ENCODE measurements around the gene CYB561D1. TPM values are rescaled to one million over a fixed set of nuclear protein-coding genes. Genes with fewer than 3 reads are reported as not detected.
"Not testable (repeated sequence)": the region's sequence is repeated elsewhere in the genome, so short reads cannot be mapped to it uniquely, and the experiment has no call there.

Gene CYB561D1
- total RNA-seq, 1 experiment from 2014 or later, result 7.1 TPM

DNA sequence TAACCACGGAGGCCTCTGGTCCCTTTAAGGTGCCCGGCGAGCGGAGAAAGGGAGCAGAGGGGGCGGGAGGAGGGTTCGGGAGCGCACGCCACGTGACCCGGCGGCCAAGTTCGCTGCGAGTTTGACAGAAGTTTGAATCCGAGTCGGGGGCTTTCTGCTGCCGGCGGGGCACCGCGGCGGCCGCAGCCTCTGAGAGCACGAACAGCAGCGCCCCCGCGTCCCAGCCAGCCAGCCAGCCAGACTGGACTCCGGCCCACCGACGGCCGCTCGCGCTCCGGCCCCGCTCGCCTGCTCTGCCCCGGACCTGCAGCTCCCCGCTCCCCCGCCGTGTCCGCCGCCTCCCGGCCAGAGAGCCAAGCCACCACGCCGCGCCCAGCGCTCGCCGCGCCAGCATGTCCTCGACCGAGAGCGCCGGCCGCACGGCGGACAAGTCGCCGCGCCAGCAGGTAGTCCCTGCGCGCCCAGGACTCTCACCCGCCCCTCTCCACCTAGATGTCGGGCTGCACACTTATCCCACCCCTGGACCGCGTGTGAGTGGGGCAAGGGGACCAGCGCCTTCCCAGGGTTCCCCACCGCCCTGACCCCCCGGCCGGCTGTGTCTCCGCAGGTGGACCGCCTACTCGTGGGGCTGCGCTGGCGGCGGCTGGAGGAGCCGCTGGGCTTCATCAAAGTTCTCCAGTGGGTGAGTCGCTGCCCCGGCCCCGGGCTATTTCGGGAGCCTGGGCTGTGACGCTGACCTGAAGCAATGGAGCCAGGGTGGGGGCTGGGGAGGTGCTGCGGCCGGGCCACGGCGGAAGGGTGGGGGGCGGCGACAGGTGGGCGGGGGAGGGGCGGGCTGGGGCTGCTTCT, 27.2 kb upstream of the CYB561D1 start, which contains the start of gene SYPL2:
TSS of gene SYPL2 (plus strand) at position 95 of the 849 bp plus-strand sequence. CDS start at position 393, 298 bp downstream.
- Histone ChIP-seq H3K4me1 (ENCODE audit: low read length) (no peaks in the 10 kb centered on the region), H4K20me1 (ENCODE audit: insufficient read depth, low read depth, low read length) (no peaks in the 10 kb centered on the region), H3K27ac (ENCODE audit: low read length) (no peak within 1 kb of the TSS), H3K9me2 (replicated peaks; ENCODE audit: insufficient read depth, low read length) (no peaks in the 10 kb centered on the region), H2AFZ (ENCODE audit: low read length) (no peak within 1 kb of the TSS), H3K4me3 (ENCODE audit: low read length) (no peak within 1 kb of the TSS), H3K9me3 (ENCODE audit: low read length) (no peaks in the 10 kb centered on the region), H3K9ac (ENCODE audit: low read length) (no peak within 1 kb of the TSS), H3K27me3 (ENCODE audit: low read length) (no peaks in the 10 kb centered on the region), H3K4me2 (ENCODE audit: low read depth, low read length, poor library complexity, severe bottlenecking) (no peak within 1 kb of the TSS), H3K36me3 (ENCODE audit: insufficient read depth, low read length) (no peaks in the 10 kb centered on the region), H3K79me2 (ENCODE audit: low read length) (no peaks in the 10 kb centered on the region)
- DNase-seq, result no peak

DNA sequence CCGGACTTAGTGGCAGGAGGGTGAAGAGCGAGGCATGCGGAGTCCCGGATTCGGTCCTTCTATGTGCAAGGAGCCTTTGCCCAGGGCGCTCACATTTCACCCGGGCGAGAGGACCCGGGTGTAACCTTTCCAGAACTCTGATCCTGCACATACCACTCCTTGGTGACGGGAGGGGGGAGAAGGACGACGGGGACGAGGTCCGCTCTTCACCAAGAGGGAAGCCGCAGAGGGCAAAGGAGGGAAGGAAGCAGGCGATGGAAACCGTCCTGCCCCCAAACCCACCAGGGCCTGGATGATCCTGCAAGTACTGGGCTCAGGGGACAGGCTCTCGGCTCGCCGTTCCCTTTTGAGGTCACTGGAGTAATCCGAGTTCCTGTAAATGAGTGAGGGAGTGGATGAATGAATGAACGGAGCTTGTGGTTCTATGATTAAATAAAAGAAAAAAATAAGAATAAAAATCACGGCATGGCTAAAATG, 26.6 kb upstream of the CYB561D1 start:
- H3K9me2 ChIP-seq (replicated peaks; ENCODE audit: insufficient read depth, low read length), result no peaks in the 10 kb centered on the region

DNA sequence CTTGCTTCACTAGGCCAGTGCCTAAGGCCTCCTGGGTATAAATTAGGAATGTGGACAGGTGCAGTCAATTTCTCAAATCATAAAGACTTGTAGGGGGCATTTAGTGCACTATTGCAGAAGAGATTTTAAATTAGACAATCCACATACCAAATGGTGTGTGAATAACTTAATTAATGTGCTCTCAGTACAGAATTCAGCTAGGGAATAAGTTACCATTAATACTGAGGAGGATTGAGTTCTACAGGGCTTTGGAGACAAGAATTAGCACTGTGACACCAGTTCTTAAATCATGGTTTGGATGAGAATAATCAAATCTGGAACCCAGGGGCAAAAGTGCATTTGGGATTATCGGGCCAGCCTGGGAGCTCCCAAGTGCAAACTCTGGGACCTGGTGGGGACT, 25.8 kb upstream of the CYB561D1 start:
- Histone ChIP-seq H4K20me1 (ENCODE audit: insufficient read depth, low read depth, low read length) (no peaks in the 10 kb centered on the region), H3K27me3 (ENCODE audit: low read length) (no peaks in the 10 kb centered on the region)

More for the DNA sequence above, 26.6 kb upstream of the CYB561D1 start:
- no peak for DNase-seq
- Histone ChIP-seq H3K36me3 (ENCODE audit: insufficient read depth, low read length) (no peaks in the 10 kb centered on the region), H3K4me3 (ENCODE audit: low read length) (no peak overlapping the region), H3K9me3 (ENCODE audit: low read length) (no peaks in the 10 kb centered on the region), H3K27me3 (ENCODE audit: low read length) (no peaks in the 10 kb centered on the region), H3K9ac (ENCODE audit: low read length) (no peak overlapping the region), H4K20me1 (ENCODE audit: insufficient read depth, low read depth, low read length) (no peaks in the 10 kb centered on the region), H2AFZ (ENCODE audit: low read length) (no peak overlapping the region), H3K79me2 (ENCODE audit: low read length) (no peaks in the 10 kb centered on the region), H3K4me2 (ENCODE audit: low read depth, low read length, poor library complexity, severe bottlenecking) (no peak overlapping the region), H3K4me1 (ENCODE audit: low read length) (no peaks in the 10 kb centered on the region), H3K27ac (ENCODE audit: low read length) (no peak overlapping the region)

GRCh38 chr1:109468903-109469302, 25.0 kb upstream of the CYB561D1 start:
- Histone ChIP-seq H3K79me2 (ENCODE audit: low read length) (no peaks in the 10 kb centered on the region), H3K36me3 (ENCODE audit: insufficient read depth, low read length) (no peaks in the 10 kb centered on the region), H3K27ac (ENCODE audit: low read length) (no peak overlapping the region), H2AFZ (ENCODE audit: low read length) (no peak overlapping the region), H3K9me2 (replicated peaks; ENCODE audit: insufficient read depth, low read length) (no peaks in the 10 kb centered on the region), H3K4me1 (ENCODE audit: low read length) (no peaks in the 10 kb centered on the region), H3K27me3 (ENCODE audit: low read length) (no peaks in the 10 kb centered on the region), H4K20me1 (ENCODE audit: insufficient read depth, low read depth, low read length) (no peaks in the 10 kb centered on the region), H3K9me3 (ENCODE audit: low read length) (no peaks in the 10 kb centered on the region), H3K4me3 (ENCODE audit: low read length) (no peak overlapping the region), H3K9ac (ENCODE audit: low read length) (no peak overlapping the region), H3K4me2 (ENCODE audit: low read depth, low read length, poor library complexity, severe bottlenecking) (no peak overlapping the region)
- DNase-seq, result no peak

More for the DNA sequence above, 25.8 kb upstream of the CYB561D1 start:
- H3K9me2 ChIP-seq (replicated peaks; ENCODE audit: insufficient read depth, low read length), result no peaks in the 10 kb centered on the region
- no peaks in the 10 kb centered on the region for H3K36me3 ChIP-seq (ENCODE audit: insufficient read depth, low read length)
- H3K9me3 ChIP-seq (ENCODE audit: low read length), result no peaks in the 10 kb centered on the region
- no peak overlapping the region for H2AFZ ChIP-seq (ENCODE audit: low read length)
- H3K4me3 ChIP-seq (ENCODE audit: low read length), result no peak overlapping the region
- H3K4me1 ChIP-seq (ENCODE audit: low read length), result no peaks in the 10 kb centered on the region
- H3K4me2 ChIP-seq (ENCODE audit: low read depth, low read length, poor library complexity, severe bottlenecking), result no peak overlapping the region
- no peak overlapping the region for H3K9ac ChIP-seq (ENCODE audit: low read length)
- no peak for DNase-seq
- H3K79me2 ChIP-seq (ENCODE audit: low read length), result no peaks in the 10 kb centered on the region
- H3K27ac ChIP-seq (ENCODE audit: low read length), result no peak overlapping the region

- Histone ChIP-seq H3K4me1 (ENCODE audit: low read length) (no peaks in the 10 kb centered on the region), H3K9me3 (ENCODE audit: low read length) (no peaks in the 10 kb centered on the region), H3K4me2 (ENCODE audit: low read depth, low read length, poor library complexity, severe bottlenecking) (no peak overlapping the region), H3K4me3 (ENCODE audit: low read length) (no peak overlapping the region), H4K20me1 (ENCODE audit: insufficient read depth, low read depth, low read length) (no peaks in the 10 kb centered on the region), H2AFZ (ENCODE audit: low read length) (no peak overlapping the region), H3K27ac (ENCODE audit: low read length) (no peak overlapping the region), H3K36me3 (ENCODE audit: insufficient read depth, low read length) (no peaks in the 10 kb centered on the region), H3K79me2 (ENCODE audit: low read length) (no peaks in the 10 kb centered on the region), H3K9ac (ENCODE audit: low read length) (no peak overlapping the region), H3K9me2 (replicated peaks; ENCODE audit: insufficient read depth, low read length) (no peaks in the 10 kb centered on the region), H3K27me3 (ENCODE audit: low read length) (no peaks in the 10 kb centered on the region)
- no peak for DNase-seq
Measured at GRCh38 chr1:109470245-109470644, 23.6 kb upstream of the CYB561D1 start.

- no peaks in the 10 kb centered on the region for H3K79me2 ChIP-seq (ENCODE audit: low read length)
- no peaks in the 10 kb centered on the region for H3K4me1 ChIP-seq (ENCODE audit: low read length)
- H4K20me1 ChIP-seq (ENCODE audit: insufficient read depth, low read depth, low read length), result no peaks in the 10 kb centered on the region
- no peak overlapping the region for H3K9ac ChIP-seq (ENCODE audit: low read length)
- no peak overlapping the region for H2AFZ ChIP-seq (ENCODE audit: low read length)
- no peaks in the 10 kb centered on the region for H3K27me3 ChIP-seq (ENCODE audit: low read length)
- H3K27ac ChIP-seq (ENCODE audit: low read length), result no peak overlapping the region
- no peak overlapping the region for H3K4me3 ChIP-seq (ENCODE audit: low read length)
- no peak overlapping the region for H3K4me2 ChIP-seq (ENCODE audit: low read depth, low read length, poor library complexity, severe bottlenecking)
- no peaks in the 10 kb centered on the region for H3K9me2 ChIP-seq (replicated peaks; ENCODE audit: insufficient read depth, low read length)
- H3K36me3 ChIP-seq (ENCODE audit: insufficient read depth, low read length), result no peaks in the 10 kb centered on the region
- no peaks in the 10 kb centered on the region for H3K9me3 ChIP-seq (ENCODE audit: low read length)
- DNase-seq, result no peak
Measured at GRCh38 chr1:109472779-109473178, 21.1 kb upstream of the CYB561D1 start.

- not testable (repeated sequence) for H3K9me2 ChIP-seq (replicated peaks; ENCODE audit: insufficient read depth, low read length); H3K36me3 ChIP-seq (ENCODE audit: insufficient read depth, low read length); H3K4me2 ChIP-seq (ENCODE audit: low read depth, low read length, poor library complexity, severe bottlenecking); H3K27ac ChIP-seq (ENCODE audit: low read length); H3K9ac ChIP-seq (ENCODE audit: low read length); H3K27me3 ChIP-seq (ENCODE audit: low read length); H2AFZ ChIP-seq (ENCODE audit: low read length); H3K79me2 ChIP-seq (ENCODE audit: low read length); H3K4me3 ChIP-seq (ENCODE audit: low read length); H3K4me1 ChIP-seq (ENCODE audit: low read length); H4K20me1 ChIP-seq (ENCODE audit: insufficient read depth, low read depth, low read length); DNase-seq; H3K9me3 ChIP-seq (ENCODE audit: low read length)
Measured at GRCh38 chr1:109473284-109474057, 20.4 kb upstream of the CYB561D1 start.

DNA sequence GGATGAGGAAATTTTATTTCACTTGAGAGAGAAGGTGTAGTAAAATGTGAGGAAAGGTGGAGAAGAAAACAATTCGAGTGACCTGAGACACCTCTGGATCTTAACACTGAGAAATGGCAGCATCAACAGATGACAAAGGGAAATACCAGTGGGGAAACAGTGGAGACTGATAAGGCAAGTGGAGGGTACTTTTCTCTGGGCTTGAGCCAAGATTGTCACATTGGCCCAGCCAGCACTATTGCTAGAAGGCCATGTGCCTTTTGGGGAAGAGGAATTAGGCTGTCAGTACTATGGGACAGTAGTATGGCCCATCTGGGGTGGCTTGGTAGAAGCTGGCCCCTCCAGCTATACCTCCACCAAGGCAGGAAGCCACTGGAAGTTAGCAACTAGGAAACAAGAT, 19.2 kb upstream of the CYB561D1 start:
- no peak overlapping the region for H3K4me2 ChIP-seq (ENCODE audit: low read depth, low read length, poor library complexity, severe bottlenecking)
- no peaks in the 10 kb centered on the region for H3K9me3 ChIP-seq (ENCODE audit: low read length)
- DNase-seq, result no peak
- no peaks in the 10 kb centered on the region for H3K4me1 ChIP-seq (ENCODE audit: low read length)
- no peaks in the 10 kb centered on the region for H3K27me3 ChIP-seq (ENCODE audit: low read length)
- H2AFZ ChIP-seq (ENCODE audit: low read length), result no peak overlapping the region
- H3K4me3 ChIP-seq (ENCODE audit: low read length), result no peak overlapping the region
- H3K79me2 ChIP-seq (ENCODE audit: low read length), result no peaks in the 10 kb centered on the region
- no peaks in the 10 kb centered on the region for H4K20me1 ChIP-seq (ENCODE audit: insufficient read depth, low read depth, low read length)
- no peaks in the 10 kb centered on the region for H3K36me3 ChIP-seq (ENCODE audit: insufficient read depth, low read length)
- H3K27ac ChIP-seq (ENCODE audit: low read length), result no peak overlapping the region
- no peak overlapping the region for H3K9ac ChIP-seq (ENCODE audit: low read length)
- no peaks in the 10 kb centered on the region for H3K9me2 ChIP-seq (replicated peaks; ENCODE audit: insufficient read depth, low read length)

Data from Karpas-422 (cell line).